Panc1 (cell line): Measurements from ENCODE around the gene DDX10. TPM values are rescaled to one million over a fixed set of nuclear protein-coding genes. Genes with fewer than 3 reads are reported as not detected.

Experiments
- ATAC-seq: fragments of 200-7000 bp; cut with Tn5 transposase; 2 replicates; pipeline ENCODE4 v1.9.1; 2020; ENCODE audit warnings: mild to moderate bottlenecking, moderate library complexity
- BruUV-seq: library from RNA; stranded (reverse); fragments of 400-500 nt; replicated peaks from 2 replicates; lab custom pipeline; 2021; lab: Mats Ljungman, UMichigan
- CTCF ChIA-PET: fragments of 300-600 bp; sonication (Branson Sonifier 250); formaldehyde crosslinking; loops from one replicate; lab custom pipeline; 2022; ENCODE audit warnings: antibody characterized with exemption; lab: Charles Lee
- POLR2A ChIA-PET: fragments of 300-600 bp; sonication (Branson Sonifier 250); formaldehyde crosslinking; loops from one replicate; lab custom pipeline; 2022; ENCODE audit warnings: antibody characterized with exemption; lab: Charles Lee
- DNase-seq: peaks from one replicate; pipeline ENCODE4 v3.0.0-alpha.2; 2010; ENCODE audit warnings: low read depth, low spot score
- H3K27ac ChIP-seq: 2 replicates; pipeline ENCODE4 v1.5.1; 2011; ENCODE audit warnings: mild to moderate bottlenecking, low read length, inconsistent platforms
- H3K27me3 ChIP-seq: fragments of 200-500 bp; sonication (Bioruptor generic); 2 replicates; pipeline ENCODE4 v1.6.0; 2014; ENCODE audit warnings: low read length, inconsistent platforms; ENCODE audit not compliant: control insufficient read depth, insufficient read depth
- H3K36me3 ChIP-seq: fragments of 200-500 bp; sonication (Bioruptor generic); 2 replicates; pipeline ENCODE4 v1.5.1; 2014; ENCODE audit warnings: inconsistent platforms, mild to moderate bottlenecking, low read length, moderate library complexity; ENCODE audit not compliant: control insufficient read depth, insufficient read depth
- H3K4me1 ChIP-seq: 2 replicates; pipeline ENCODE4 v1.5.1; 2011; ENCODE audit warnings: inconsistent platforms, mild to moderate bottlenecking, low read length, moderate library complexity; ENCODE audit not compliant: control insufficient read depth, insufficient read depth
- H3K4me3 ChIP-seq, 2 experiments: 2 replicates each; pipeline ENCODE4 v1.5.1; 2011 to 2012; ENCODE audit warnings: low read depth in 2 of 2, low read length in 2 of 2, mild to moderate bottlenecking in 2 of 2, inconsistent platforms in 1 of 2, moderate library complexity in 1 of 2
- H3K9me3 ChIP-seq: fragments of 200-500 bp; sonication (Bioruptor generic); 2 replicates; pipeline ENCODE4 v1.5.1; 2014; ENCODE audit warnings: low read depth, mild to moderate bottlenecking, inconsistent platforms, low read length, moderate library complexity; ENCODE audit not compliant: control insufficient read depth, insufficient read depth
- POLR2AphosphoS5 ChIP-seq: IDR thresholded peaks from 2 replicates; pipeline ENCODE4 v1.6.1; 2012; ENCODE audit warnings: mild to moderate bottlenecking, low read depth, low read length, moderate library complexity
- REST ChIP-seq, 2 experiments: IDR thresholded peaks; 2 replicates each; pipeline ENCODE4 v1.6.1; 2011 to 2012; ENCODE audit warnings: low read depth in 2 of 2, control low read depth in 1 of 2, low read length in 1 of 2, mild to moderate bottlenecking in 1 of 2, moderate library complexity in 1 of 2; ENCODE audit not compliant: insufficient read depth in 1 of 2
- SIN3A ChIP-seq: IDR thresholded peaks from 2 replicates; pipeline ENCODE4 v1.6.1; 2012; ENCODE audit warnings: low read depth, mild to moderate bottlenecking, low read length, moderate library complexity, borderline replicate concordance; ENCODE audit not compliant: insufficient read depth
- TCF7L2 ChIP-seq: IDR thresholded peaks from 2 replicates; pipeline ENCODE4 v1.6.1; 2011; ENCODE audit warnings: mild to moderate bottlenecking, low read depth, low read length, inconsistent platforms
- in situ Hi-C: cut with HindIII; loops from 2 replicates; pipeline ENCODE4 v1.10.0; 2016; ENCODE audit warnings: low sequenced_read_pairs, low pct_unique_long_range_greater_than_20kb
- intact Hi-C: fragments of 100-400 bp; cut with micrococcal nuclease; formaldehyde crosslinking; loops from one replicate; pipeline ENCODE4 v1.10.0; 2022; ENCODE audit not compliant: unreplicated experiment
- total RNA-seq: library from RNA; stranded (reverse); gene quantifications from one replicate; pipeline ENCODE4 v1.2.1, GENCODE V29; 2021; ENCODE audit not compliant: unreplicated experiment
- TF ChIP-seq, protein P1 (sequence below): fragments of 450-650 bp; IDR thresholded peaks from 2 replicates; pipeline ENCODE4 v1.5.1; 2017; ENCODE audit warnings: mild to moderate bottlenecking

The DDX10 gene
- total RNA-seq, 1 experiment from 2014 or later = 48.8 TPM

- Histone ChIP-seq H3K27me3 (no peaks in the 10 kb centered on the region), H3K27ac (no peak overlapping the region), H3K4me1 (no peaks in the 10 kb centered on the region), H3K36me3 (no peaks in the 10 kb centered on the region), H3K4me3 (no peak overlapping the region), H3K9me3 (no peaks in the 10 kb centered on the region)
- in situ Hi-C loops = no loop called here
- POLR2A ChIA-PET = no interaction called here
- DNase-seq (no peak), ATAC-seq (no peak)
- CTCF ChIA-PET = no interaction called here
- TF ChIP-seq, protein P1, sequence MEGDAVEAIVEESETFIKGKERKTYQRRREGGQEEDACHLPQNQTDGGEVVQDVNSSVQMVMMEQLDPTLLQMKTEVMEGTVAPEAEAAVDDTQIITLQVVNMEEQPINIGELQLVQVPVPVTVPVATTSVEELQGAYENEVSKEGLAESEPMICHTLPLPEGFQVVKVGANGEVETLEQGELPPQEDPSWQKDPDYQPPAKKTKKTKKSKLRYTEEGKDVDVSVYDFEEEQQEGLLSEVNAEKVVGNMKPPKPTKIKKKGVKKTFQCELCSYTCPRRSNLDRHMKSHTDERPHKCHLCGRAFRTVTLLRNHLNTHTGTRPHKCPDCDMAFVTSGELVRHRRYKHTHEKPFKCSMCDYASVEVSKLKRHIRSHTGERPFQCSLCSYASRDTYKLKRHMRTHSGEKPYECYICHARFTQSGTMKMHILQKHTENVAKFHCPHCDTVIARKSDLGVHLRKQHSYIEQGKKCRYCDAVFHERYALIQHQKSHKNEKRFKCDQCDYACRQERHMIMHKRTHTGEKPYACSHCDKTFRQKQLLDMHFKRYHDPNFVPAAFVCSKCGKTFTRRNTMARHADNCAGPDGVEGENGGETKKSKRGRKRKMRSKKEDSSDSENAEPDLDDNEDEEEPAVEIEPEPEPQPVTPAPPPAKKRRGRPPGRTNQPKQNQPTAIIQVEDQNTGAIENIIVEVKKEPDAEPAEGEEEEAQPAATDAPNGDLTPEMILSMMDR = no peak
- TF ChIP-seq REST (IDR thresholded peaks at IDR 0.05; ENCODE audit: insufficient read depth in 1 of 2, low read depth in 2 of 2, low read length in 1 of 2) (no peak), SIN3A (no peak), TCF7L2 (no peak), POLR2AphosphoS5 (no peak)
- BruUV-seq = no TSS peak
- intact Hi-C loops = no loop called here
Measured at GRCh38 chr11:108966978-108967377, 302.1 kb downstream of the DDX10 start.

DNA sequence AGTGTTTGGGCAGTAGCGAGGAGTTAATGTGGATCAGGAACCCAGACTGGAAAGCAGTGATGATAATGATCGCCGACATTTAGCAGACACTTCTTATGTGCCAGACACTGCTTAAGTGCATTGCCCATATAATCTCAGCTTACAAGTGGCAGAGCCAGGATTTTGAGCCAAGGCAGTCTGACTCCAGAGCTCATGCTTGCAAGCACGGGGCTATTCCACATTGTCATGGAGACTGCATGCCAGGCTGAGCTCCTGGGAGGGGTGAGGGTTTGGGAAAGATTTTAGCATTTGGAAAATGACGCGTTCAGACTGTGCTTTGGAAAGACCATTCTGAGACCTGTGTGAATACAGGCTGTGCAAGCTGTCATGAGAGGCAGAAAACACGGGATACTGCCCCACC, 302.7 kb downstream of the DDX10 start:
- Histone ChIP-seq H3K27me3 (no peaks in the 10 kb centered on the region), H3K4me1 (no peaks in the 10 kb centered on the region), H3K4me3 (no peak overlapping the region), H3K36me3 (no peaks in the 10 kb centered on the region), H3K27ac (no peak overlapping the region), H3K9me3 (no peaks in the 10 kb centered on the region)
- CTCF ChIA-PET = no interaction called here
- in situ Hi-C loops = no loop called here
- DNase-seq (no peak), ATAC-seq (no peak)
- POLR2A ChIA-PET = no interaction called here
- intact Hi-C loops = no loop called here
- TF ChIP-seq SIN3A (no peak), REST (IDR thresholded peaks at IDR 0.05; ENCODE audit: insufficient read depth in 1 of 2, low read depth in 2 of 2, low read length in 1 of 2) (no peak), TCF7L2 (no peak)
- no TSS peak for BruUV-seq
